GM23248 (cell line): ENCODE measurements around the gene WWC1. TPM values are rescaled to one million over a fixed set of nuclear protein-coding genes. Genes with fewer than 3 reads are reported as not detected.

Source experiments
- DNase-seq: peaks from one replicate; pipeline ENCODE4 v3.0.0-alpha.2; 2015
- H2AFZ ChIP-seq: fragments of 200-600 bp; sonication (generic); 2 replicates; pipeline ENCODE4 v1.6.1; 2016; ENCODE audit warnings: antibody characterized with exemption
- H3F3A ChIP-seq: fragments of 200-600 bp; sonication (generic); 2 replicates; pipeline ENCODE4 v1.6.1; 2016; ENCODE audit warnings: mild to moderate bottlenecking, antibody characterized with exemption, mixed run types; ENCODE audit not compliant: insufficient read depth
- H3K27ac ChIP-seq: fragments of 200-600 bp; sonication (generic); 2 replicates; pipeline ENCODE4 v1.5.1; 2016; ENCODE audit warnings: mild to moderate bottlenecking
- H3K27me3 ChIP-seq: fragments of 200-600 bp; sonication (generic); replicated peaks from 2 replicates; pipeline ENCODE4 v1.6.1; 2016; ENCODE audit warnings: mild to moderate bottlenecking; ENCODE audit not compliant: insufficient read depth
- H3K36me3 ChIP-seq: fragments of 200-600 bp; sonication (generic); 2 replicates; pipeline ENCODE4 v1.6.1; 2016; ENCODE audit warnings: low read depth, mild to moderate bottlenecking
- H3K4me1 ChIP-seq: fragments of 200-600 bp; sonication (generic); 2 replicates; pipeline ENCODE4 v1.6.1; 2016; ENCODE audit warnings: mild to moderate bottlenecking; ENCODE audit not compliant: insufficient read depth
- H3K4me2 ChIP-seq: fragments of 200-600 bp; sonication (generic); one replicate; pipeline ENCODE4 v1.6.1; 2016; ENCODE audit warnings: mild to moderate bottlenecking; ENCODE audit not compliant: unreplicated experiment
- H3K4me3 ChIP-seq: fragments of 200-600 bp; sonication (generic); 2 replicates; pipeline ENCODE4 v1.5.1; 2016; ENCODE audit warnings: mild to moderate bottlenecking
- H3K79me2 ChIP-seq: fragments of 200-600 bp; sonication (generic); 2 replicates; pipeline ENCODE4 v1.6.1; 2016; ENCODE audit warnings: mild to moderate bottlenecking; ENCODE audit not compliant: insufficient read depth
- H3K9ac ChIP-seq: fragments of 200-600 bp; sonication (generic); 2 replicates; pipeline ENCODE4 v1.6.1; 2016; ENCODE audit warnings: mild to moderate bottlenecking
- H3K9me2 ChIP-seq: fragments of 200-600 bp; sonication (generic); 2 replicates; pipeline ENCODE4 v1.6.1; 2016; ENCODE audit warnings: mixed run types, mild to moderate bottlenecking, moderate library complexity; ENCODE audit not compliant: insufficient read depth
- H3K9me3 ChIP-seq: fragments of 200-600 bp; sonication (generic); one replicate; pipeline ENCODE4 v1.6.1; 2017; ENCODE audit warnings: low read depth
- H4K20me1 ChIP-seq: fragments of 200-600 bp; sonication (generic); 2 replicates; pipeline ENCODE4 v1.6.0; 2016; ENCODE audit not compliant: insufficient read depth
- EZH2 ChIP-seq: fragments of 200-600 bp; sonication (generic); IDR thresholded peaks from 2 replicates; pipeline ENCODE4 v1.6.1; 2018; ENCODE audit warnings: antibody characterized with exemption, mild to moderate bottlenecking; ENCODE audit not compliant: insufficient read depth, poor library complexity, severe bottlenecking
- EZH2phosphoT487 ChIP-seq: fragments of 200-600 bp; sonication (generic); IDR thresholded peaks from 2 replicates; pipeline ENCODE4 v1.6.1; 2018; ENCODE audit warnings: antibody characterized with exemption, moderate library complexity, mild to moderate bottlenecking, low read depth; ENCODE audit not compliant: insufficient read depth
- WGBS, 2 experiments: methylation state at CpG; one replicate each; pipeline ENCODE4 v1.1.6; 2015 to 2017; ENCODE audit warnings: low lambda C conversion rate in 2 of 2, low coverage in 1 of 2; ENCODE audit errors: missing lambda C conversion rate in 2 of 2; 5-methylcytosine and 5-hydroxymethylcytosine counted together
- in situ Hi-C: fragments of 300-500 bp; cut with MboI; formaldehyde crosslinking; loops from 2 replicates; pipeline ENCODE4 v1.15.0; 2020
- polyA plus RNA-seq: library from polyadenylated mRNA; unstranded; fragments of >200 nt; fragmentation: Nextera tagmentation; extraction: Ambion mirVana; gene quantifications from 2 replicates; pipeline ENCODE4 v1.2.1, GENCODE V29; 2016
- total RNA-seq: library from RNA; depleted of rRNA; stranded (reverse); fragments of >200 nt; shearing (Covaris generic); gene quantifications from 2 replicates; pipeline ENCODE4 v1.2.3, GENCODE V29; 2014

The WWC1 gene
- total and polyA plus RNA-seq, 2 experiments from 2014 or later: 1.8 to 7.1 TPM

DNA sequence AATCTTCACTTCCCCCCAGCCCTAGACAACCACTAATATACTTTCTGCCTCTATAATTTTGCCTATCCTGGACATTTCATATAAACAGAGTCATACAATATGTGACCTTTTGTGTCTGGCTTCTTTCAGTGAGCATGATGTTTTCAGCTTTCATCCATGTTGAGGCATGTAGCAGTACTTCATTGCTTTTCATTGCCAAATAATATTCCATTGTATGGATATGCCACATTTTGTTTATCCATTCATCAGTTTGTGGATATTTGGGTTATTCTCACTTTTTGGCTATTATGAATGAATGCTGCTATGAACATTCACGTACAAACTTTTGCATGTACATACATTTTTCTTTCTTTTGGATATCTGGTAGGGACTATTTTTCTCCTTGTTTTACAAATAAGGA lies 49.0 kb downstream of the WWC1 start:
- in situ Hi-C loops: no loop called here
- TF ChIP-seq EZH2phosphoT487 (no peak), EZH2 (no peak)
- Histone ChIP-seq H3K79me2 (no peaks in the 10 kb centered on the region), H3K9me3 (no peaks in the 10 kb centered on the region), H3K4me3 (no peak overlapping the region), H3K9ac (no peak overlapping the region), H3K36me3 (no peaks in the 10 kb centered on the region), H3K4me1 (0 out of 2 replicates have a peak, but pooled peaks cover 3% of the 10 kb centered on the region), H3K27me3 (no peaks in the 10 kb centered on the region), H2AFZ (no peak overlapping the region), H4K20me1 (no peaks in the 10 kb centered on the region), H3F3A (no peaks in the 10 kb centered on the region), H3K9me2 (no peaks in the 10 kb centered on the region), H3K4me2 (no peak overlapping the region), H3K27ac (no peak overlapping the region)
- no peak for DNase-seq
- 95 to 100% methylated on average over 1 of the region's 1 CpG for WGBS, 2 experiments

DNA sequence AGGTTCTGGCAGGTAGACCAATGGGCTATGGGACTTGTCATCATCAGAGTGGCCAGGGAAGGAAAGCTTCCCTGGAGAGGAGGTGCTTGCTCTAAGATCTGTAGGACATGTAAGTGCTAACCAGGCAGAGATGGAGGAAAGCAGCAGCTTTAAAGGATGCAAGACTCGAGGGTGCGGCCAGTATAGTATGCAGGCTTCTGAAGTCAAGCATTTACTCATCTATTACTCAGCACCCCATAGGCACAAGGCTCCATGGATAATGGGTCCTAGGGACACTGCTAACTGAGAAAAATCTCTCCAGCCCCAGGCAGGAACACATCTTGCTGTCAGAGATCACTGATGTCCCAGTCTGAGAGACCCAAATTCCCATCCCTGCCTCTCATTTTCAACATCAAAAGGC lies 49.7 kb downstream of the WWC1 start:
- Histone ChIP-seq H3K79me2 (no peaks in the 10 kb centered on the region), H3K4me1 (0 out of 2 replicates have a peak, but pooled peaks cover 3% of the 10 kb centered on the region), H3F3A (no peaks in the 10 kb centered on the region), H3K36me3 (no peaks in the 10 kb centered on the region), H3K4me3 (no peak overlapping the region), H4K20me1 (no peaks in the 10 kb centered on the region), H3K9ac (no peak overlapping the region), H3K9me2 (no peaks in the 10 kb centered on the region), H2AFZ (no peak overlapping the region), H3K27ac (no peak overlapping the region), H3K9me3 (no peaks in the 10 kb centered on the region), H3K27me3 (no peaks in the 10 kb centered on the region), H3K4me2 (no peak overlapping the region)
- in situ Hi-C loops: no loop called here
- WGBS, 2 experiments: 71 to 79% methylated on average over 2 of the region's 2 CpGs
- DNase-seq: peak; percentile 10
- no peak for TF ChIP-seq EZH2phosphoT487
- no peak for TF ChIP-seq EZH2

DNA sequence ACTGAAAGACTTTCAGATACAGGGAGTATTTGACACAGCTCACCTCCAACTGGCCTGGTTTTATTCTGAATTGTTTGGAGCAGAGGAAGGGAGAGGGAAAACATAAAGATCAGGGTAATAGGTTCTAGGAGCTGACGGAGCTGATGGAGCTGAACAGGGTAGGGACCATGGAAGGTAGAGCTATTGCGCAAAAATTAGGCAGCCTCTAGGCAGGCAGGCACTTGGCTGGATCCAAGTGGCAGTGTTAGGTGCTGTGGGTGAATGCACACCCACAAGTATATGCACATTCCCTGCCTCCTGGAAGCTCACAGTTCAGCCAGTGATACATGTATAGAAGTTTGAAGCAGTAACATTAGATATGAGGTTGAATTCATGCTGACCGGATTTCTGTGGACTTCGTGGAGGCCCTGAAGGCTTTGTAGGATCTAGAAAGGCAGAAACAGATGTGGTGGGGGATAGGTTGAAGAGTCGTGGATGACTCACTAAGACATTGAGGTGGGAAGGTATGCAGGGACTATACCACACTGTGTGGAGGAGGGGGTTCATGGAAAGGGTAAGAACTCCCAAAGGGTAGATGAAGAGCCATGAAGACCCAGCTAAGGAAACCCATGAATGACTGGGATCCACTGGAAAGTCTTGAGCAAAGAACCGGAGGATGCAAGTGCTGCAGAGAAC lies 50.8 kb downstream of the WWC1 start:
- Histone ChIP-seq H3K79me2 (no peaks in the 10 kb centered on the region), H3K9me2 (no peaks in the 10 kb centered on the region), H3K4me3 (no peak overlapping the region), H3K4me2 (no peak overlapping the region), H3K9ac (no peak overlapping the region), H3K9me3 (no peaks in the 10 kb centered on the region), H3K36me3 (no peaks in the 10 kb centered on the region), H3K27ac (no peak overlapping the region), H3F3A (no peaks in the 10 kb centered on the region), H4K20me1 (no peaks in the 10 kb centered on the region), H2AFZ (no peak overlapping the region), H3K4me1 (0 out of 2 replicates have a peak, but pooled peaks cover 3% of the 10 kb centered on the region), H3K27me3 (no peaks in the 10 kb centered on the region)
- in situ Hi-C loops: no loop called here
- 74 to 78% methylated on average over 6 of the region's 6 CpGs for WGBS, 2 experiments
- peak; percentile 12 for DNase-seq
- TF ChIP-seq EZH2 (no peak), EZH2phosphoT487 (no peak)

DNA sequence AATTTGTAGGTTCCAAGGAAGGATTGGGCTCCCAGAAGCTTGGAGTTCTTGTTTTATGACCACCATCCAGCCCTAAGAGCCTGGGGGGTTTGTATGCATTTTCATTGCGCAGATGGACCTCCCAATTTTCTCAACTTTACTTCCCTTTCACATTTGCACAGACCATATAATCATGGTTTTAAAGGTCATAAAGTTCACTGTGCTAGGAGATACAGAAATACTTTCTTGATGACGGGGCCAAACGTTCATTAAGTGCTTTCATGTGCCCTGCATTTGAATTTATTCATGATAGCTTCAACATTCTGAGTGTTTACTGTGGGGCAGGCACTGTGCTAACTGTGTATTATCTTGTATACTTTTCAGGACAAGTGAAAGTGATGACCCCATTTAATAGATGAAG lies 51.5 kb downstream of the WWC1 start:
- in situ Hi-C loops: no loop called here
- no peak overlapping the region for H3K4me2 ChIP-seq
- no peaks in the 10 kb centered on the region for H3F3A ChIP-seq

More for the DNA sequence above, 51.5 kb downstream of the WWC1 start:
- Histone ChIP-seq H3K79me2 (no peaks in the 10 kb centered on the region), H3K27ac (no peak overlapping the region), H3K9ac (no peak overlapping the region), H3K9me2 (no peaks in the 10 kb centered on the region), H3K27me3 (no peaks in the 10 kb centered on the region), H3K4me3 (no peak overlapping the region), H4K20me1 (no peaks in the 10 kb centered on the region), H3K9me3 (no peaks in the 10 kb centered on the region), H3K4me1 (0 out of 2 replicates have a peak, but pooled peaks cover 3% of the 10 kb centered on the region), H2AFZ (no peak overlapping the region), H3K36me3 (no peaks in the 10 kb centered on the region)
- DNase-seq: no peak
- TF ChIP-seq EZH2phosphoT487: no peak
- TF ChIP-seq EZH2: no peak
- 84 to 86% methylated on average over 3 of the region's 3 CpGs for WGBS, 2 experiments
